Measurements from ENCODE around the gene LMOD1.
"Not testable (repeated sequence)": the region's sequence is repeated elsewhere in the genome, so short reads cannot be mapped to it uniquely, and the experiment has no call there.

LMOD1 gene

DNA sequence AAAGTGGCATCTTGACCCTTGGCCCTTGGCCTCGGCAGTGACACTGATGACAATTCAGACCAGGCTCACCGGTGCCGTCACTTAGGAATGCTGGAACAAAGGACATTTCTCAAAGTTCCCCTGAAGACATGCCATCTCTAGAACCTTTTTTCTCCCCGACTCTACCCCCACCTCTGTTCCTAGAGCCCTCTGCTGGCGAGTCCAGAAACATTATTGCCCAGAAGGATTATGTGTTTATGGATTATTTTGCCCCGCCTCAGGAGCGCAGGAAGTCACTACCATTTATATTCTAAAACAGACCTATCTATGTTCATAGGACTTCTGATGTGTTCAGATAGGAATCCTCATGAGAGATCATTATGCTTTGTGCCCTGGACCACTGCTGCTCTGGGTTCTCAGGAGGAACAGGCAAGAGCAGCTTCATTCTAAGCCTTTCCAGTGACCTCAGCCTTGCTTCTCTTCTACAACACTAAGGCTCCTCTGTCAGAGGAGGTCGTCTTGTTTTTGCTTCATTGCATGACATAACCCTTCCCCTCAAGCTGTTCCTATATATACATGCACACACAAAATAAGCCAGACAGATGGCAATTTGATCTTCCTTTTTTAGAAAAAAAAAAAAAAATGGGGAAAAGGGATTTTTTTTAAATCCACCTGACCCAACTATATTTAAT, 70.1 kb downstream of the LMOD1 start:
- DNase-seq (ENCODE audit: low read depth in 2 of 2, low spot score in 1 of 2), result no peak

DNA sequence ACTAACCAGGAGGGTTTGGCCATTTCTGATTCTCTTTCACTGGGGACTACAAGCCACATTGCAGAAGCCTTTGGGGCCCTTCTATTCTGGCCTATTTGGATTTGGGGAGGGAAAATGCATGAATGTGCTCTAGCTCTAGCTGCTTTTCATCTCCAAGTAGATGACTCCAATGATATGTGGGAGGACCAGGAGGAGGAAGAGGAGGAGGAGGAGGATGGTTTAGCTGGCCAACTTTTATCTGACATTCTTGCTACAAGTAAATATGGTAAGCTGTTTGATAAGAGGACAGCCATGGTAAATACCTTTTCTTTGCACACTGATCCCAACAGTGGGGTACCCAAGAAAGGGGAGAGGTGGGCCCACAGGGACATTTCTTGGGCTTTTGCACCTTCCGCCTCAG, 71.7 kb downstream of the LMOD1 start:
- DNase-seq (ENCODE audit: low read depth in 2 of 2, low spot score in 1 of 2), result no peak

DNA sequence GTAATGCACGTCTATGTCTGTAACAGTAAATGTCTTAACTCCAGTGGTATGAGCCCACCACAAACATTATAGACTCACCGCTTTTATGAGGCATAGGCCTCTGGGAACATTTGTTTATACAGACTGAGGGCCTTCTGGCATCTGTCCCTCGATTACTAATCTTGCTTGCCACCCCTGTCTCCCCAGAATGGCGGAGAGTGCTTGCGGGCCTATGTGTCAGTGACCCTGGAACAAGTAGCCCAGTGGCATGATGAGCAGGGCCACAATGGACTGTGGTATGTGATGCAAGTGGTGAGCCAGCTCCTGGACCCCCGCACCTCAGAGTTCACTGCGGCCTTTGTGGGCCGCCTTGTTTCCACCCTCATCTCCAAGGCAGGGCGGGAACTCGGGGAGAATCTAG, 76.0 kb downstream of the LMOD1 start:
- DNase-seq (ENCODE audit: low read depth in 2 of 2, low spot score in 1 of 2), result no peak

DNA sequence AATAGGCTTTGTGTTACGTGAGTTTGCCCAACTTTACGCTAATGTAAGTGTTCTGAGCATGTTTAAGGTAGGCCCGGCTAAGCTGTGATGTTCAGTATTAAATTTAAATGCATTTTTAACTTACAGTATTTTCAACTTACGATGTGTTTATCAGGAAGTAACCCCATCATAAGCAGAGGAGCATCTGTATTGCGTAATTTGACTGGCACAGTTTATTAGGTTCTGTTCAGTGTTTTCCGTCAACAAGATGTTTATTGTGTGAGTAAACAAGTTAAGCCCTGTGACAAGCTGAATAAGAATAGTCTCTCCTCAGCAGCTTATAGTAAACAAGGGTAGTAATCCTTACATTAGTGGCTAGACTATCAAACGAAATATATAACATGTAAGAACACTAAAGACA, 84.9 kb downstream of the LMOD1 start:
- DNase-seq (ENCODE audit: low read depth in 2 of 2, low spot score in 1 of 2), result no peak

DNA sequence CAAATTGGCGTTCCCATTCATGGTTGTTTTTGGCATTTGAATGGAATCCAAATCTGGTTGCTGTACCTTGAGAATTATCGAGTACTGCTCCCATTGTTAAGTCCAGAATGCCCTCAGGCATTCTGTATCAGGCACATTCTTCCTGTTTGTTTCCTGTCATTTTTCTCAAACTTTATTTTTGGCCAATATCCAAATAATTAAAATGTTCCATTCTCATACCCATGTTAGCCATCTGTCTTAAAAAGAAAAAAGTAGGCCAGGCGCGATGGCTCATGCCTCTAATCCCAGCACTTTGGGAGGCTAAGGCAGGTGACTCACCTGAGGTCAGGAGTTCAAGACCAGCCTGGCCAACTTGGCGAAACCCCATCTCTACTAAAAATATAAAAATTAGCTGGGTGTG, 86.9 kb downstream of the LMOD1 start:
- DNase-seq (ENCODE audit: low read depth in 2 of 2, low spot score in 1 of 2), result no peak

DNA sequence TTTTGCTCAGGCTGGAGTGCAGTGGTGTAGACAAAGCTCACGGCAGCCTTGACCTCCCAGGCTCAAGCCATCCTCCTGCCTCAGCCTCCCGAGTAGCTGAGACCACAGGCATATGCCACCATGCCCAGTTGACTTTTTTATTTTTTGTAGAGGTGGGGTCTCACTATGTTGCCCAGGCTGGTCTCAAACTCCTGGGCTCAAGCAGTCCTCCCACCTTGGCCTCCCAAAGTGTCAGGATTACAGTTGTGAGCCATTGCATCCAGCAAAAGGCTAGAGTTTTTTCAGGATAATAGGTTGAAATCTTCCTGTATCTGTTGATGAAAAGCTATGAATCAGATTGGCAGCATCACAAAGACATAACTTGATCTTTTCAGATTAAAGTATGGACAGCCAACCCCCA, 89.6 kb downstream of the LMOD1 start:
- DNase-seq (ENCODE audit: low read depth in 2 of 2, low spot score in 1 of 2), result not testable (repeated sequence)

DNA sequence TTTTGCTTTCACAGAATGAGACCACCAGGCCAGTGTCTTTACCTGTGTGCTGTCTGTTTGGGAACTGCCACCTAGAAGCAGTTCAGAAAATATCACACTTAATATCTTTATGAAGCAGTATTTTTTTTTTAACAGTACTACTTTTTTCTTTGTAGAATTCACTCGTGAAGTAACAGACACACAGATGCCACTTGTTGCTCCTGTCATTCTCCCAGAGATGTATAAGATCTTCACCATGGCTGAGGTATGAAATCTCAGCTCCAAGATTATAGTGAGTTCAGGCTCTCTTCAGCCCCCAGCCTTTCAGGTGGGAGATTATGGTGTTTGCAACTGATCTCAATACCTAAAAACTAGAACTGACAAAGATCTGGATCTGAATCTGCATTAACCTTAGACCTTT, 94.4 kb downstream of the LMOD1 start:
- DNase-seq (ENCODE audit: low read depth in 2 of 2, low spot score in 1 of 2), result no peak

DNA sequence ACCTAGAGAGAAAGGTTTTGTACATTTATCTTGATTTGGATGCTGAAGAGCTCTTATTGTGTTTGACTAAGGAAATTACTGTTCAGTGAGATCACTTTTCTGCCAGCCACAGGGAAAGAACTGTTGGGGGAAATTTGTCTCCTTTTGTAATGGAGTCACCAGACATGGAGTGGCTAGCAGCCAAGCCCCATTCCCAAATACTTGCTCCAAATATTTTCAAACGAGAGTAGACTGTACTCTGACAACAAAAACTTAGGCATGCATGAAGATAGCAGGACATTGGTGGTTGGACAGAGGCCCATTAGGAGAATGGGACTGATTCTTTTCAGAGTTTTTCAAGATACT, 96.3 kb downstream of the LMOD1 start:
- no peak for DNase-seq (ENCODE audit: low read depth in 2 of 2, low spot score in 1 of 2)

DNA sequence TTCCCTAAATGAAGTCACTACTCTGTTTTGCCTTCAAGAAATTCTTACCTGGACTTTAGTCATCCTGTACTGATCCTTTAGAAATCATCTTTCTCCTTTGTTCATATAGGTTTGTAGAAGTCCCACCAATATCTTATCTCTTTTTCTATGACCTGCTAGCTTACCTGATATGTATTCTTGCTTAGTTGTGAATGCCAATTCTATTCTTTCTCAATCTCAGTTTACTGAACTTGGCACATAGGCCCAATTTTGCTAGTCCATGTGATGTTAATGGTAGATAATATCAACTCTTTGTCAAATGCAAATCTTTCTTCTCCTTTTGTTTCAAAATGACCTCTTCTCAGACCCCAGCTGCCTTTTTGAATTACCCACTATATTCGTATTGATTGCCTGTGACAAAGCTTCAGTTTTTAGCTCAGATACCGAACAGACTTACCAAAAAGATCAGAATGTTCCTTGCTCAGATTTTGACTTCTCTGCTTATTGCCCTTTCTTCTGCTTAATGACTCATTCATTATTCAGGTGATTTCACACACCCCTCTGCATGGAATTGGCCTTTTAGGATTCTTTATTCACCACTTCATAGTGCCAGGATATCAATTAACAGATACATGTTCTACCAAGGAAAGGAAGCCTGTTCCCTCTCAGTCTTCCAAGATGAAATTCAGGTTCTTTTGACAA, 96.8 kb downstream of the LMOD1 start:
- DNase-seq (ENCODE audit: low read depth in 2 of 2, low spot score in 1 of 2), result no peak

DNA sequence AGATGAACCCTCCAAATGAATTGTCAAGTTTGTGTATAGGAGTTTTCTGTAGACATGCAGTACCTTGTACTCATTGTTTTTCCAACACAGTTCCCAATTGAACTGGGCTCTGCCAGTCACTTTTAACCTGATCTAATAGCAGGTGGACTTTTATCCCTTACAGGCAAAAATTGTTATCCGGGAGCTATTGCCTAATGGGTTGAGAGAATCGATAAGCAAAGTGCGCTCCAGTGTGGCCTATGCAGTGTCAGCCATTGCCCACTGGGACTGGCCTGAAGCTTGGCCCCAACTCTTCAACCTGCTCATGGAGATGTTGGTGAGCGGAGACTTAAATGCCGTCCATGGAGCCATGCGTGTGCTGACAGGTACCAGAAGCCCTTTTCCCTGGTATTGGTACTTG, 98.1 kb downstream of the LMOD1 start:
- DNase-seq (ENCODE audit: low read depth in 2 of 2, low spot score in 1 of 2), result no peak

DNA sequence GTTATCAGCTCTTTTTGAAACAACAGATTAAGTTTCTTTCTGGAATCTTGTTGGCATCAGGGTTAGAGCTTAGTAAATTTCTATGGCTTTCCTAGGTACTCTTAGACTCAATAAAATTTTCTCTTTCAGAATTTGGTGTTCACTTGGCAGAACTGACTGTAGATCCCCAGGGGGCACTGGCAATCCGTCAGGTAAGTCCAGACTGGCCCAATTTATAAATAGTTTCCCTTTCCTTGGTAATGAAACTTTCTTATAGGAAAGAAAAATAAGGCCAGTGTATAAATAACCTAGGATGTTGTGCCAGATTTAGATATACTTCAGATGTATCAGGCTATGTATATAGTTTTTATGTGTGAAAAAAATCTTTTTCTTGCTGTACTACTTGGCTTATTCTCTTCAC, 99.2 kb downstream of the LMOD1 start:
- DNase-seq (ENCODE audit: low read depth in 2 of 2, low spot score in 1 of 2), result no peak

All from stimulated activated CD8-positive, alpha-beta memory T cell treated with anti-CD3 and anti-CD28 coated beads, Interleukin-4, amount 100 ng/mL, for 4 hours (primary cell).